Measurements from ENCODE around the gene PDZD4.

Gene PDZD4, protein sequence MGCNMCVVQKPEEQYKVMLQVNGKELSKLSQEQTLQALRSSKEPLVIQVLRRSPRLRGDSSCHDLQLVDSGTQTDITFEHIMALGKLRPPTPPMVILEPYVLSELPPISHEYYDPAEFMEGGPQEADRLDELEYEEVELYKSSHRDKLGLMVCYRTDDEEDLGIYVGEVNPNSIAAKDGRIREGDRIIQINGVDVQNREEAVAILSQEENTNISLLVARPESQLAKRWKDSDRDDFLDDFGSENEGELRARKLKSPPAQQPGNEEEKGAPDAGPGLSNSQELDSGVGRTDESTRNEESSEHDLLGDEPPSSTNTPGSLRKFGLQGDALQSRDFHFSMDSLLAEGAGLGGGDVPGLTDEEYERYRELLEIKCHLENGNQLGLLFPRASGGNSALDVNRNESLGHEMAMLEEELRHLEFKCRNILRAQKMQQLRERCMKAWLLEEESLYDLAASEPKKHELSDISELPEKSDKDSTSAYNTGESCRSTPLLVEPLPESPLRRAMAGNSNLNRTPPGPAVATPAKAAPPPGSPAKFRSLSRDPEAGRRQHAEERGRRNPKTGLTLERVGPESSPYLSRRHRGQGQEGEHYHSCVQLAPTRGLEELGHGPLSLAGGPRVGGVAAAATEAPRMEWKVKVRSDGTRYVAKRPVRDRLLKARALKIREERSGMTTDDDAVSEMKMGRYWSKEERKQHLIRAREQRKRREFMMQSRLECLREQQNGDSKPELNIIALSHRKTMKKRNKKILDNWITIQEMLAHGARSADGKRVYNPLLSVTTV

DNA sequence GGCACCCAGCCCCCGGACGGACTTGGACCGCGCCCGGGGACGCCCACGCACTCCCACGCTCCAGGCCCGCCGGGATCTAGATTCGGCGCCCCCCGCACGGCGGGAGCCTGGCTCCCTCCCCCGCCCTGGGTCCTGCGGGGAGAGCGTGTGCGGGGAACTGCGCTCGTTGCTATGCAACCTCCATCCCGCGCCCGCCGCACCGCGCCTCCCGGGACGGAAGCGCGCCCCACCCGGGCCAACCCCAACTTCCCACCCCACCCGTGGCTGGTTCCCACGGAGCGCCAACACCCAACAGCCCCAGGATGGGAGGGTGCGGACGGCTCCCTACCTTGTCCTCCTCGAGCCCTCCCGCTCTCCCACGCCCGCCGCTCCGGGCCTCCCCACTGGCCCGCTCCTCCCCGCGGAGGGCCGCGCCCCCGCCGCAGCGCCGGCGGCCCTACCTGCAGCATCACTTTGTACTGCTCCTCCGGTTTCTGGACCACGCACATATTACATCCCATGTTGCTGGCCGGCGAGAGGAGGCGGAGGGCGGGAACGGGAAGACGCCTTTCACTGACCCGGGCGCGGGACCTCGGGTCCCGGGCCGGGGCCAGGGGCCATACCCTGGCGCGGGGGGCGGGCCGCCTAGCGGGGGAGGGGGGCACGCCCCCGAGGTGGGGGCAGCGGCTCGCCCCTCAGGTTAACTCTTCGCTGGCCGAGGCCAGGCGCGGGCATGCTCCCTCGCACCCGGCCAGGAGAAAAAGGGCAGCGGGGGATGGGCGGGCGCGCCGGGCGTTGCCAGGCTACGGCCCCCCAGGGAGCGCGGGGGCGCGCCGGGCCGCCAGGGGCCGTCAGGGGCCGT, at the start of gene PDZD4:
PDZD4 (minus strand) TSS at position 746 of the 841 bp plus-strand sequence; CDS start at position 500, 246 bp downstream.
- no peak for DNase-seq (ENCODE audit: low read depth in 2 of 3, low spot score in 2 of 3)

DNA sequence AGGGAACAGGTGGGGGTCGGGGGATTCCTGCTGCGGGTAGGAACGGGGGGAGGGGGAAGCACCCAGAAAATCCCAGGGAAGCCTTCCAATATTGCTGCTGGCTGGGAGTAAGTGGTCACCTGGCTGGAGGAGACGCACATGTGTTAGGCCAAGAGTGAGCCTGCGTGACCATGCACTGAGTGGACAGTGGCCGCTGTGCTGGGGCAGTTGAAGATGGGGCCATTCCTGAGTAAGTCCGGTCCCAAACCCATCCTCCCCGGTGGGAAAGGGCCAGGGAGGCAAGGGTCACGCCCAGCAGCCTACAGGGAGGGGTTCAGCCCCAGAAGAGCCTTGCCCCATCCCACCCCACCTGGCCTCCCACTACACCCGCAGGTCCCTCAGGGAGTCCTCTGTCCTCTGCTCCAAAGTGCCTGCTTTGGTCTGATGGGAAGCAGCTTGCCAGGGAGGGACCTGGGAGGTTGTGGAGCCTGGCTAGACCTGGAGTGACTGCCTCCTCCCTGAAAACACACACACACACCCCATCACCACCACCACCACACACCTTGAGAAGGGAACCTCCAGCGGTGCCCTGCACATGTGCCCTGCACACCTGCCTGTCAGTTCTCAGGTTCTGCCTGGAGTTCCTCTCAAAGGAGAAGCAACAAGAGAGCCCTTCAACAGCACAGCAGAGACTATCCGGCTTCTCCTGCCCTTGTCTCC, 49.5 kb upstream of the PDZD4 start:
- no peak for DNase-seq (ENCODE audit: low read depth in 2 of 3, low spot score in 2 of 3)

DNA sequence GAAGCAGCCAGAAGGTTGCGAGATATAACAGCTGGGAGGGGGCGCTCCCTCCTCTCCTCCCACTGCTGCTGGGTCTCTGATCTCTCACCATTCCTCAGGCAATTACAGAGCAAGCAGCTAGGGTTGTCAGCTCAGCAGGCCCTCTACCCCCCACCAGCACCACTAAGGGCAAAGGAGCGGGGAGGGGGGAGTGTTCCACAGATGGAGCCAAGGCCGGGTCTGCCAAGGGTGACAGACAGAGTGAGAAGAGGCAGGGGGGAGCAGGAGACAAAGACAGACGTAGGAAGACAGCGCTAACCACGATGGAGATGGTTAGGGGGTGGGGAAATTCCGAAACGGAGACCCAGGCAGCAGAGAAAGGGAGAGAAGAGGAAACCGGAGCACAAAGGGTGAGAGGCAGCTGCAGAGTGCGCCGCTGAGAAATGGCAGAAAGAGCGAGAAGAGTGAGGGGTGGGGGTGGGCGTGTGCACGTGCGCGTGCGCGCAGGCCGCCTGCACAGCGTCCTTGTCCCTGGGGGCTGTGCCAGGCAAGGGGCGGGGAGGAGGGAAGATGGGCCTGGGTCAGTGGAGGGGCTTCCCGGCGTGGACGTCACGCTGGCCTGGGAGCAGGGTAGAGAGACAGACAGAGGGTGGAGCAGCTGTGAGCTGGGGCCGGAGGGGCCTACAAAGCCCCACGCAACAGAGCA, 48.8 kb upstream of the PDZD4 start:
- DNase-seq (ENCODE audit: low read depth in 2 of 3, low spot score in 2 of 3), result no peak

DNA sequence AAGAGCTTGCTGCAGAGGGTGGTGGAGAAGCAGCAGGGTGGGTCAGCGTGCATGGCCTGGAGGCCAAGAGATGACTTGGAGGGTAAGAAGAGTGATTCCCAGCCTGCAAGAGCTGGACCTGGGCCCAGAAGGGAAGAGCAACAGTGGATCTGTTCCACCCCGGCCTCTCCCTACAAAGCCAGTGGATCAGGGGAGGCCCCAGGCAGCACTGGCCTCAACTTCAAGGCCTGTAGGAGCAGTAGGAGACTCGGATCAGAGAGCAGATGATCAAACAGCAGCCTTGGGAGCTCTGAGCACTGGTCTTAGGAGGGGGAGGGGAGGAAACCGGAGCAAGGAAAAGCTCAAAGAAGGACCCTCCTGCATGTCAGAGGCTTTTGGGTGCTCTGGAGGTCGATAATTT, 48.0 kb upstream of the PDZD4 start:
- no peak for DNase-seq (ENCODE audit: low read depth in 2 of 3, low spot score in 2 of 3)

DNA sequence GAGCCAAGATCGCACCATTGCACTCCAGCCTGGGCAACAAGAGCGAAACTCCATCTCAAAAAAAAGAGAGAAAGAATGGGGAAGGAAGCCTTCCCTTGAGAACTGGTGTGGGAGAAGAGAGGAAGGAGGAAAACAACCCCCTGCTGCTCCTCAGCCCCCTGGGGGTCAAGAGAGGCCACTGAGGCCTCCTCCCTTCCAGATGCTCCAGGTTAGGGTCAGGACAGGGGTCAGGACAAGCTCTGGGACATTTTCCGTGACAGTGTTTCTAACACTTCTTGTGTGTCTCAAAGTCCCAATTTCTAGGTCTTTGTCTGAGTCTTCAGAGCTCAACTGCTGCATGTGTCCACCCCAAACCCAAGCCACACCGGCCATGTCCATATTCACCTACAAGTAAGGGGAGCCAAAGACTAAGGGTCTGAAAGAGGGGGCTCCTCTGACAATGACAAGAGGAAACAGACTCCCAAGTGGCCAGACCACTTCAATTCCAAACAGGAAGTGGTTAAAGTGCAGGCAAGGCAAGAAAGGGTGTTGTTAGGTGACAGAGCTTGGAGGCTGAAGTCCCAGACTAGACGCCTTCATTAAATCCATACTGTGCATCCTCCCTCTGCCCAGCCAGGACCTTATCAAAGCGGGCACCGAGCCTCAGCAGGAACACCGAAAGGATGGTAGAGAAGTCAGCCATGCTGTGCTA, 47.4 kb upstream of the PDZD4 start:
- DNase-seq (ENCODE audit: low read depth in 2 of 3, low spot score in 2 of 3), result no peak

DNA sequence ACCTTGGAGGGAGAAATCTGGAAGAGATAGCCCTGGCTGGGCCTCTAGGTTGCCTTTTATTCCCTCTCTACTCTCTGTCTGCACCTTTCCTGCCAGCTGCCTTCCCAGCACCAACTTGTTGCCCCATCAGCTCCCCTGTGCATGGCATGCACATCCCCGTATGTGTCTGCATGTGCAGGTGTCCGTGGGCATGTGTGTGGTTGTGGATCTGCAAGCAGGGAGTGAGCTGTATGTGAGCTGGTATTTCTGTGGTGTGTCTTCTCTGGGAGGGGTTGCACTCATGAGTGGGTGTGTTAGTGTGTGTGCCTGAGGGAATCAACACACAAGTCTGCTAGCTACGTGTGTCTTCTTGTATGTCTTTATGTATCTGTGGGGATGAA, 45.8 kb upstream of the PDZD4 start:
- DNase-seq (ENCODE audit: low read depth in 2 of 3, low spot score in 2 of 3), result no peak

DNA sequence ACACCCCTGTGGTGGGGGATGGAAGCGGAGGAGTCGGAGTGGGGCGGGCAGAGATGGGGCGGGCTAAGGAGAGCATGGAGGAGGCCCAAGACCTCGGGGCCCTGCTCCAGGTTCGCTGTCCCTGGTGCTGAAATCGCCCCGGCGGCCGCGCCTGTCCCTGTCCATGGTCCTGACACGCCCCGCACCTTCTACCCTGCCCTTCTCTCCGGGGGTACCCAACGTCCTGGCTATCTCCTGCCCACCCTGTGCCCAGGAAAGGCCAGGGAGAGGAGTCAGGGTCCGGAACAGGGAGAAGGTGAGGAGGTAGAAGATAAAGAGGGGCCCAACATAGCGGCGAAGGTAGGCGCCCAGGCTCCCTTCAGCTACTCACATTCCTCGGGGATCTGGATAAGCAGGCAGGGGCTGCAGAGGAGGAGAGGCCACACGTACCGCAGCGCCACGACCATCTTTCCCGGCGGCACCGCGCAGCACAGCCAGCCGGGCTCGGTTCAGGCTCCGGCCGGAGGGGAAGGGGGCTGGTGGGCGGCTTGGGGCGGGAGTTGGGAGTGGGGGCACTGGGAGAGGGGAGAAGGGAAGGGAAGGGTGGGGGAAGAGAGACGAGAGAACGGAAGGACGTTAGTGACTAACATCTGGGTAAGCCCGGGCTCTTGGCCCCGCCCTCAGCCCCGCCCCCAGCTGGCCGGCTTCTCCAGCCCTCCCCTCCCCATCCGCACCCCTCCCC, 45.2 kb upstream of the PDZD4 start:
- peak; percentile 31 to 63 (median 53) for DNase-seq (ENCODE audit: low read depth in 2 of 3, low spot score in 2 of 3)

DNA sequence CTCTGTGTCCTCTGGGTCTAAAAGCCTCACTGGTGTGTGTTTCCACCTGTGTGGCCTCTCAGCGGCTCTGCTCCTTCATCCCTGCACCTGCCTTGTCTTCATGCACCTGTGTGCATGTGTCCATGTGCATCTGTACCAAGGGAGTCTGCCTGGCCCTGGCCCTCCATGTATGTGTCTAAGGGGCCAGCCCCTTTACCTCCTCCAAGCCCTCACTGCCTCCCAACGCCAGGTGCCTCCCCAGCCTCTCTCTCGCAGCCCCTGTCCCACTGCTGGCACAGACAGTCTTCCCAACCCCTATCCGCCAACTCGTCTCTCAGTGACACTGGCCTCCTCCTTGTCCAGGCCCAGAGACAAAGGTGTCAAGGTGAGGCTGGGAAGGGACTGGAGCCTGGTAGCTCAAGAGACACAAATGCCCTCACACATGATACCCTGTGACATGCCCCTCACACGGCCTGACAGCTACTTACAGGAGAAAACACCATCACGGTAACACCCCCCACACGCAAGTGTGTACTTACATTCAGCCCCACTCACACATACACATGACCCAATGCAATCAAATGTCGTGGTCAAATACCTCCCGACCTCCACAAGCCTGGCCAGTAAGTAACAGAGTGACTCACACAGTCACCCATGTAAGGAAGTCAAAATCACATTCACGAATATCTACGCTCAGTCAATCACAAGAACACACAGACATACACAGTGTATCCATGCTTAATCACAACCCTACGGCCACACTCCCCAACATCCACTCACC, 44.2 kb upstream of the PDZD4 start:
- no peak for DNase-seq (ENCODE audit: low read depth in 2 of 3, low spot score in 2 of 3)

DNA sequence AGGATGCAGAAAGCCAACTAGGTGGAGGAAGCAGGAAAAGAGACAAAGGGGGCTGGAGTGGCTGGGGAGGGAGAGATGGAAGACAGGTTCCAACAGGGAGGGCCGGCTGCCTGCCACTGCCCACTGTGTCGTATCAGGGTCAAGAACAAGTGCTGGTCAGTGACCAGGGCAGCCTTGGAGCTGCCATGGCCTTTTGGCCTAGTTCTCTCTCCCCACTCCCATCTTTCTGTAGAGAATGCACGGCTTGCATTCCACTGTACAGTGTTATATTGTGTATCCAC, 43.7 kb upstream of the PDZD4 start:
- no peak for DNase-seq (ENCODE audit: low read depth in 2 of 3, low spot score in 2 of 3)

DNA sequence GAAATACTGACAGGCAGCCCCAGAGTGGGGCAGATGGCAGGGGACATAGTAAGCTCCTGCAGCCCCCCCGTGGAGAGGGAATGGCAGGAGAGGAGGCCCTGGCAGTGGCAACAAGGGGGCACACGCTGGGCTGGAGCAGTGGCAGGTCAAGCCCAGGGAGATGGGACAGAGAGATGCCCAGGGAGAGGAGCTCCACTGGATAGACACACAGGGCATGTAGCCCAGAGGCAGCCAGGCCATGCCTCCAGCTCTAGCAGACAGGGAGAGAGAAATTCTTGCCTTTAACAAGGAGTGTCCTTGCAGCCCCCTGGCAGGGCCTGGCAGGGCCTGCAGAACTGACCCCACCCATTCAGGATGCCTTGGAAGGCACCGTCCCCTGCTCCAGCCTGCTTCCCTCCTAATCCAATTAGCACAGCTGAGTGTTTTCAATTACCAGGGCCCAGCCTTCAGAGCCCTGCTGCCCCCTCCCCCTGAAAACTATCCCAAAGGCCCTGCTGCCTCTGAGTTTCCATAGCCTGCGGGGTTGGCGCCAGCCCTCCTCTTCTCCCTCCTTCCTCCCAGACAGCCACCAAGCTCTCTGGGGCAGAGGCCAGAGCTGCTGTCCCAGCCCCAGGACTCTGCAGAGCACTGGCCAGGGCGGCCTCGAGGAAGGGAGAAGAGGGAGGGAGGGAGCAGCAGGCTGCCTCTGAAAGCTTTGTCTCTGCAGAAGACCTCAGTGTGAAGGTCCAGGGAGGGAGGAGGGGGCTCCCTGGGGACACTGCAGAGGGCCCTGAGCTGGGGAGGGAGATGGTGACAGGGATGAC, 43.1 kb upstream of the PDZD4 start:
- no peak for DNase-seq (ENCODE audit: low read depth in 2 of 3, low spot score in 2 of 3)

DNA sequence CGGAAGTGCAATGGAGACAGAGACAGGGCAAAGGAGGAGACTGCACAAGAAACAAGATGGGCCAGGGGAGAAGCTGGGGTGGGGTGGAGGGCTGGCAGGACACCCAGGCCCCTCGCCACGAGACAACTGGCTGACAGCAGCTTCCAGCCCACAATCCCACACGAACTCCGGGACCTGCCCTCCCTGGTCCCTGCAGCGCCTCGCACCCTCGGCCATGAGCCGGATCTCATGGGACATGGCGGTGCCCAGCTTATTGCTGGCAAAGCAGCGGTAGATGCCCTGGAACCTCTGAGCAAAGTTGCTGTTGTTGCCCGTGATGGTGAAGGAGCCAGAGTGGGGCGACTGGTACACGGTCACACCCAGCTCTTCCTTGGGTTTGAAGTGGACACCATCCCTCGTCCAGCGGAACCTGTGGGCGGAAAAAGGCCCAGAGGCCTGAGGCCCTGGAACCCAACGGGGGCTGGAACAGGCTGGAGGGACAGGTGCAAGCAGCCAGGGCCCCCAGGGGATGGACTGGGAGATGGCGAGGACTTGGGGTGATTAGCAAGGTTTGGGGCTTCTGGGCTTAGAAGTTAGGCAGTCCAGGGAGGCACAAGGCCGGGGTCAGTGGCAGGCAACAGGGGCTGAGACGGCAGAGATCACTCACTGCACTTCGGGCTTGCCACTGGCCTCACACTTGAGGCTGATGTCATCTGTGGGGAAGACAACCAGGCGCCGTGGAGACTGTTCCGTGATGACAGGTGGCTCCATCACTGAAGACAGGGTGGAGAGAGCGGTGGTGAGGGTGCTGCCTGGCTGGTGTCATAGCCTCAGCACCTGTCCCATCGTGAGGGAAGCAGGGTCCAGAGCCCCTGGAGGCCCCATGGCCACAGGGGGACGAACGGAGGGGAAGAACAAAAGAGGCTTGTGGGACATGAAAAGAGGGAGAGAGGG, 41.9 kb upstream of the PDZD4 start:
- no peak for DNase-seq (ENCODE audit: low read depth in 2 of 3, low spot score in 2 of 3)

DNA sequence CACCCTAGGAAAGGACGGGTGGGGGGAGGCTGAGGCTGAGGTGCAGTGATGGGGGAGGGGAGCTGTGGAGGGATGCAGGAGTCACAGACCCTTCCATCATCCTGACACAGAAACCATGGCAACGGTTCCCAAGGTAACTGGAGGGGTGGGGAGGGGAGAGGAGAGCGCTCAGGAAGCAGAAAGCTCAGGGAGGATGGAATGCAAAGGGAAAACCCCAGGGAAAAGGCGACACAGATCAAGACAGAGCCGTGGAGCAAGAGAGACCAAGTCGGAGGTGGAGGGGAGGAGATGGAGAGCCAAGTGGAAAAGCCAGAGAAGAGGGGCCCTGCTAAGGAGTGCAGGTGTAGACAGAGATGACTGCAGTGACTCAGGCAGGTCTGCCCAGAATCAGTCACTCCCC, 41.1 kb upstream of the PDZD4 start:
- no peak for DNase-seq (ENCODE audit: low read depth in 2 of 3, low spot score in 2 of 3)

DNA sequence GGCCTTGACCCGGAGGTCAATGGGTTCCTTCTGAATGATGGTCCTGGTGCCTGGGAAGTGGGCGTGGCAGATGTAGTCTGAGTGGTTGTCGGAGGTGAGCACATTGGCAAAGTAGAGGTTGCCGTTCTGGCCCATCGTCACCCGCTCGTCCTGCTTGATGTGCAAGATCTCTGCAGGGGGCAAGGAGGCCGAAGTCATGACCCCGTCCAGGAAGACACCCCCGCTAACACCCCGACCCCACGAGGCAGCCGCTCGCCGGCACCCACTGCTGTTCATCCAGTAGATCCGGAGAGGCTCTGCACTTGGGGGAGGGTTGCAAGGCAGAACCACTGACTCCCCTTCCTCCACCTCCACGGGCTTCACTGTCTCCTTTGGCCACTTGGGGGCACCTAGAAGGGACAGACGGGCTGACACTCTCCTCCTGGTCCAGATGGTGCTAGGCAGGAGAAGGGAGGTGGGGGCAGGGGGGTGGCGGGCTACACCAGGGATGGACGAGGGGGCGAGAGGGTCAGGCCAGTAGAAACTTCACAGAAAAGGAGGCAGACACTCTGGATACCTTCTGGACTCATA, 40.5 kb upstream of the PDZD4 start:
- no peak for DNase-seq (ENCODE audit: low read depth in 2 of 3, low spot score in 2 of 3)

DNA sequence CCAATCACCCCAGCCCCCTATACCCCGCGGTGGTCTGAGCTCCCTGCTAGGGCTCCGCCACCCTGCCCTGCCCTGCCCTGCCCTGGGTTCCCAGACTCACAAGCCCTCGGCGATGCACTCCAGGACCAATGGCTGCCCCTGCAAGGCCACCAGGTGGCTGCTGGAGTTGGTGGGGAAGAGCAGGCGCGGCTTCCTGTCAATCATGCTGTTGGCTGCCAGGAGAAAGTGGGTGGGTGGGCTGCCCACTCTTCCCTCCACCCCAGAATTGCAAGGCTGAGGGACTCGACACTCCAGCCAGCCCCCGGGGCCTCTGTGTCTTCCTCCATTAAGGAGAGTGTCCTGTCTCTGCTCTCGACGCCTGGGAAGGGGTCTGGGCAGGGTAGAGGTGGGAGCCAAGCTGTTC, 39.9 kb upstream of the PDZD4 start:
- no peak for DNase-seq (ENCODE audit: low read depth in 2 of 3, low spot score in 2 of 3)

DNA sequence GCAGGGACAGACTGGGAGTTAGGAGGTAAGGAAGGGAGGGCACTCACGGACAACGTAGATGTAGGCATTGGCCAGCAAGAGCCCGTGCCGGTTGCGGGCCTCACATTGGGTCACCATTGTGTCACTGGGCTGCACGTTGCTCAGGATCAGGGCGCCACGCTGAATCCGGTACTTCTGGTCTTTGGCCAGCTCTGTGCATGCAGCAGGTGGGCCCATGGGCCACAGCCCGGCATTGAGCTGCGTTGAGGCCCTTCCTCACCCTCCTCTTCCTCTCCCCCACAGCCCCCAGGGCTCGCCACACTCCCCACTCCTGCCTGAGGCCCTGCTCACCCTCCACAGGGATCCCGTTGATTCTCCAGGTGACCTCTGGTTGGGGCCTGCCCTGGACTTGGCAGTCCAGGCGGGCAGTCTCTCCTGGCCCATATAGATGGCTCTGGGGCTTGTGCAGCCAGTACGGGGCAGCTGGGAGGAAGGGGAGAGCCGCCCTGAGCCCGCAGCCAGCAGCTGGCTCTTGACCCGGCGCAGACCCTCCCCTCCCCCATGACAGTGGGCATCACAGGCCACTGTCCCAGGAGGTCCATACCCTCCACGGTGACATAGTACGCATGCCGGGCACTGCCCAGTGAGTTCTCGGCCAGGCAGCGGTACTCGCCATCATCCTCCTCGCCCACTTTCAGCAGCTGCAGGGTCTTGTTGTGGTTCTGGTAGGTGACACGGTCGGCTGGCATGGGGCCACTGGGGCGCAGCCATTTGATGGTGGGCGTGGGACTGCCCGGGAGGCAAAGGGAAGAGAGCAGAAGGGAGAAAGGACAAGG, 39.3 kb upstream of the PDZD4 start:
- no peak for DNase-seq (ENCODE audit: low read depth in 2 of 3, low spot score in 2 of 3)
